HuH-7.5 (cell line): ENCODE measurements around the gene TAPBPL.
A peak's percentile ranks its signal among the peaks of the same experiment; 100 is the strongest.
"Not testable (repeated sequence)": the region's sequence is repeated elsewhere in the genome, so short reads cannot be mapped to it uniquely, and the experiment has no call there.

Experiments
- DNase-seq: peaks from one replicate; pipeline ENCODE4 v3.0.0; 2011; ENCODE audit warnings: low spot score

Gene TAPBPL

GRCh38 chr12:6490673-6491072 lies 38.8 kb downstream of the TAPBPL start:
- not testable (repeated sequence) for DNase-seq

GRCh38 chr12:6492838-6493496 lies 41.1 kb downstream of the TAPBPL start, which contains the start of gene MRPL51:
TSS of gene MRPL51 (minus strand) at chr12:6493262. CDS start at chr12:6493136, 126 bp downstream.
- DNase-seq, result peak; percentile 88

- peak; percentile 90 for DNase-seq
These were observed 41.8 kb downstream of the TAPBPL start, which contains the start of gene NCAPD2 for GRCh38 chr12:6493497-6494257. TSS of gene NCAPD2 (plus strand) at chr12:6494102. CDS start at chr12:6495099, 997 bp downstream.

- DNase-seq, result no peak
These were observed 42.5 kb downstream of the TAPBPL start for GRCh38 chr12:6494258-6494743.

- no peak for DNase-seq
These were observed 43.1 kb downstream of the TAPBPL start for GRCh38 chr12:6494968-6495367.

- not testable (repeated sequence) for DNase-seq
These were observed 45.4 kb downstream of the TAPBPL start for GRCh38 chr12:6497291-6497690.

- no peak for DNase-seq
These were observed 48.6 kb downstream of the TAPBPL start for GRCh38 chr12:6500466-6500865.

- no peak for DNase-seq
These were observed 55.5 kb downstream of the TAPBPL start for GRCh38 chr12:6507102-6507998.

GRCh38 chr12:6508087-6508486 lies 56.2 kb downstream of the TAPBPL start:
- no peak for DNase-seq
